Neural progenitor cell (in vitro differentiated cells): Measurements from ENCODE around the gene UBE3A. TPM values are rescaled to one million over a fixed set of nuclear protein-coding genes. Genes with fewer than 3 reads are reported as not detected.

ENCODE experiments used
- DNase-seq: peaks from one replicate; pipeline ENCODE4 v3.0.0-alpha.2; 2016; ENCODE audit warnings: low spot score
- H2AFZ ChIP-seq: fragments of 200-600 bp; sonication (generic); replicated peaks from 2 replicates; pipeline ENCODE4 v1.6.1; 2016; ENCODE audit warnings: antibody characterized with exemption
- H3F3A ChIP-seq: fragments of 200-600 bp; sonication (generic); 2 replicates; pipeline ENCODE4 v1.6.1; 2016; ENCODE audit warnings: antibody characterized with exemption, low read depth
- H3K27ac ChIP-seq: fragments of 200-600 bp; sonication (generic); 2 replicates; pipeline ENCODE4 v1.5.1; 2016; ENCODE audit warnings: mild to moderate bottlenecking
- H3K27me3 ChIP-seq: fragments of 200-600 bp; sonication (generic); 2 replicates; pipeline ENCODE4 v1.6.1; 2016; ENCODE audit warnings: mild to moderate bottlenecking, moderate library complexity
- H3K36me3 ChIP-seq: fragments of 200-600 bp; sonication (generic); 2 replicates; pipeline ENCODE4 v1.5.1; 2016
- H3K4me1 ChIP-seq: fragments of 200-600 bp; sonication (generic); 2 replicates; pipeline ENCODE4 v1.6.1; 2016; ENCODE audit warnings: mixed run types
- H3K4me2 ChIP-seq: fragments of 200-600 bp; sonication (generic); 2 replicates; pipeline ENCODE4 v1.6.1; 2016
- H3K4me3 ChIP-seq: fragments of 200-600 bp; sonication (generic); 2 replicates; pipeline ENCODE4 v1.5.1; 2016
- H3K79me2 ChIP-seq: fragments of 200-600 bp; sonication (generic); 2 replicates; pipeline ENCODE4 v1.6.1; 2016; ENCODE audit warnings: low read depth
- H3K9ac ChIP-seq: fragments of 200-600 bp; sonication (generic); 2 replicates; pipeline ENCODE4 v1.6.1; 2016
- H3K9me3 ChIP-seq: fragments of 200-600 bp; sonication (generic); 2 replicates; pipeline ENCODE4 v1.5.1; 2016; ENCODE audit warnings: low read depth
- H4K20me1 ChIP-seq: fragments of 200-600 bp; sonication (generic); 2 replicates; pipeline ENCODE4 v1.6.1; 2016; ENCODE audit warnings: low read depth
- H3K27ac Mint-ChIP-seq: 3 replicates; pipeline ENCODE4 v1.8.0; 2021; ENCODE audit warnings: mixed read lengths
- H3K27me3 Mint-ChIP-seq: 2 replicates; pipeline ENCODE4 v1.8.0; 2022; ENCODE audit warnings: low read depth, mild to moderate bottlenecking, inconsistent platforms, moderate library complexity, mixed read lengths; ENCODE audit not compliant: insufficient read depth
- H3K36me3 Mint-ChIP-seq: 3 replicates; pipeline ENCODE4 v1.8.0; 2021; ENCODE audit warnings: mixed read lengths
- H3K4me1 Mint-ChIP-seq: 3 replicates; pipeline ENCODE4 v1.8.0; 2021; ENCODE audit warnings: mixed read lengths
- H3K4me3 Mint-ChIP-seq: 3 replicates; pipeline ENCODE4 v1.8.0; 2021; ENCODE audit warnings: mild to moderate bottlenecking, moderate library complexity, mixed read lengths
- H3K9me3 Mint-ChIP-seq: 3 replicates; pipeline ENCODE4 v1.8.0; 2020; ENCODE audit warnings: mixed read lengths
- EZH2 ChIP-seq: fragments of 200-600 bp; sonication (generic); IDR thresholded peaks from 2 replicates; pipeline ENCODE4 v1.6.1; 2017; ENCODE audit warnings: antibody characterized with exemption, mild to moderate bottlenecking, moderate library complexity
- EZH2phosphoT487 ChIP-seq: fragments of 200-600 bp; sonication (generic); IDR thresholded peaks from 2 replicates; pipeline ENCODE4 v1.6.1; 2017; ENCODE audit warnings: antibody characterized with exemption
- total RNA-seq: library from RNA; depleted of rRNA; stranded (reverse); fragments of >200 nt; gene quantifications from 2 replicates; pipeline ENCODE4 v1.2.3, GENCODE V29; 2015; ENCODE audit warnings: low replicate concordance
- TF ChIP-seq, protein P1 (sequence below): fragments of 200-600 bp; sonication (generic); IDR thresholded peaks from 2 replicates; pipeline ENCODE4 v1.5.1; 2017; ENCODE audit warnings: antibody characterized with exemption, mild to moderate bottlenecking

UBE3A gene
- total RNA-seq, 1 donor from 2014 or later = 117 TPM

- peaks cover 13% of the 10 kb centered on the region for H3K4me1 Mint-ChIP-seq
- Histone ChIP-seq H3K9ac (no peak overlapping the region), H2AFZ (no peak overlapping the region), H3K4me3 (no peak overlapping the region), H3K79me2 (no peaks in the 10 kb centered on the region), H4K20me1 (no peaks in the 10 kb centered on the region), H3K4me2 (no peak overlapping the region), H3F3A (peaks cover 4% of the 10 kb centered on the region), H3K27ac (no peak overlapping the region), H3K27me3 (no peaks in the 10 kb centered on the region), H3K4me1 (peaks cover 21% of the 10 kb centered on the region), H3K9me3 (no peaks in the 10 kb centered on the region), H3K36me3 (no peaks in the 10 kb centered on the region)
- H3K4me3 Mint-ChIP-seq = no peak overlapping the region
- TF ChIP-seq, protein P1, sequence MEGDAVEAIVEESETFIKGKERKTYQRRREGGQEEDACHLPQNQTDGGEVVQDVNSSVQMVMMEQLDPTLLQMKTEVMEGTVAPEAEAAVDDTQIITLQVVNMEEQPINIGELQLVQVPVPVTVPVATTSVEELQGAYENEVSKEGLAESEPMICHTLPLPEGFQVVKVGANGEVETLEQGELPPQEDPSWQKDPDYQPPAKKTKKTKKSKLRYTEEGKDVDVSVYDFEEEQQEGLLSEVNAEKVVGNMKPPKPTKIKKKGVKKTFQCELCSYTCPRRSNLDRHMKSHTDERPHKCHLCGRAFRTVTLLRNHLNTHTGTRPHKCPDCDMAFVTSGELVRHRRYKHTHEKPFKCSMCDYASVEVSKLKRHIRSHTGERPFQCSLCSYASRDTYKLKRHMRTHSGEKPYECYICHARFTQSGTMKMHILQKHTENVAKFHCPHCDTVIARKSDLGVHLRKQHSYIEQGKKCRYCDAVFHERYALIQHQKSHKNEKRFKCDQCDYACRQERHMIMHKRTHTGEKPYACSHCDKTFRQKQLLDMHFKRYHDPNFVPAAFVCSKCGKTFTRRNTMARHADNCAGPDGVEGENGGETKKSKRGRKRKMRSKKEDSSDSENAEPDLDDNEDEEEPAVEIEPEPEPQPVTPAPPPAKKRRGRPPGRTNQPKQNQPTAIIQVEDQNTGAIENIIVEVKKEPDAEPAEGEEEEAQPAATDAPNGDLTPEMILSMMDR = no peak
- TF ChIP-seq EZH2 (no peak), EZH2phosphoT487 (no peak)
- no peak overlapping the region for H3K27ac Mint-ChIP-seq
- H3K27me3 Mint-ChIP-seq = peaks cover 3% of the 10 kb centered on the region
- H3K9me3 Mint-ChIP-seq = peaks cover 3% of the 10 kb centered on the region
- H3K36me3 Mint-ChIP-seq = no peaks in the 10 kb centered on the region
- DNase-seq = no peak
Measured at GRCh38 chr15:25474251-25474650, 35.4 kb upstream of the UBE3A start.

DNA sequence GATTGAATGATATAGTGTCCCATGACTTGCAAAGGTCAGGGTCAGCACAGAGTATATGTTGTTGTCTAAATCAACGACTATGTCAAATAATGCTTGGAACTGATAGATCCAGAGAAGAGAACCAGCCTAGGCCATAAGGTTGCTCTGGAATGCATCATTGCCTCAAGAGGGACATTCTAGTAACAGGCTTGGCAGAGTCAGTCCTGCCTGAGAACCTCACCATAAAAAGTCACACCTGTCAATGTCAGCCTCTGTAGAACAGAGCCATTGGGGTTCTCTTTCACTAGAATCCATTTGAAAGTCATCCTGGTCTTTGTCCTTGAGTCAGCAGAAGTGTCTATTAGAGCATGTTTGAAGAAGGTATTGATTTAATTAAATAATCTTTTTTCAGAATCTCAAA is 31.4 kb upstream of the UBE3A start:
- H3K4me1 Mint-ChIP-seq = peaks cover 3% of the 10 kb centered on the region
- Histone ChIP-seq H3K4me3 (no peak overlapping the region), H3K9ac (no peak overlapping the region), H3K4me1 (no peaks in the 10 kb centered on the region), H4K20me1 (no peaks in the 10 kb centered on the region), H3K36me3 (no peaks in the 10 kb centered on the region), H3K9me3 (no peaks in the 10 kb centered on the region), H2AFZ (no peak overlapping the region), H3F3A (no peaks in the 10 kb centered on the region), H3K79me2 (no peaks in the 10 kb centered on the region), H3K27ac (no peak overlapping the region), H3K27me3 (no peaks in the 10 kb centered on the region), H3K4me2 (no peak overlapping the region)
- no peak overlapping the region for H3K4me3 Mint-ChIP-seq
- H3K36me3 Mint-ChIP-seq = no peaks in the 10 kb centered on the region
- peaks cover 6% of the 10 kb centered on the region for H3K9me3 Mint-ChIP-seq
- TF ChIP-seq EZH2phosphoT487 (no peak), EZH2 (no peak)
- TF ChIP-seq, protein P1 = no peak
- peaks cover 6% of the 10 kb centered on the region for H3K27me3 Mint-ChIP-seq
- no peak overlapping the region for H3K27ac Mint-ChIP-seq
- DNase-seq = no peak

- Histone ChIP-seq H3K4me1 (no peaks in the 10 kb centered on the region), H3K27ac (no peak overlapping the region), H3K36me3 (no peaks in the 10 kb centered on the region), H3F3A (no peaks in the 10 kb centered on the region), H3K79me2 (no peaks in the 10 kb centered on the region), H3K9ac (no peak overlapping the region), H3K27me3 (no peaks in the 10 kb centered on the region), H3K4me3 (no peak overlapping the region), H2AFZ (no peak overlapping the region), H3K9me3 (no peaks in the 10 kb centered on the region), H4K20me1 (no peaks in the 10 kb centered on the region), H3K4me2 (no peak overlapping the region)
- peaks cover 6% of the 10 kb centered on the region for H3K27me3 Mint-ChIP-seq
- H3K4me3 Mint-ChIP-seq = no peak overlapping the region
- no peak for DNase-seq
- H3K36me3 Mint-ChIP-seq = no peaks in the 10 kb centered on the region
- no peak for TF ChIP-seq EZH2phosphoT487
- TF ChIP-seq, protein P1 = no peak
- no peak for TF ChIP-seq EZH2
- H3K27ac Mint-ChIP-seq = no peak overlapping the region
- peaks cover 6% of the 10 kb centered on the region for H3K9me3 Mint-ChIP-seq
- peaks cover 3% of the 10 kb centered on the region for H3K4me1 Mint-ChIP-seq
Measured at GRCh38 chr15:25469377-25469776, 30.6 kb upstream of the UBE3A start.
